Body of pancreas (tissue), 4 donors: ENCODE data around the gene TRAPPC2.

ENCODE experiments used
- POLR2A ChIP-seq, 3 donors: fragments of 450-650 bp; IDR thresholded peaks; one replicate each; pipeline ENCODE4 v1.6.1; 2016; ENCODE audit warnings: antibody characterized with exemption in 3 of 3, mild to moderate bottlenecking in 2 of 3
- TF ChIP-seq, protein P1 (sequence below), 7 experiments: fragments of 450-650 bp in 4 of 7; fragments of 200-600 bp in 3 of 7; sonication (generic) in 3 of 7; IDR thresholded peaks; one replicate each; pipeline ENCODE4 v1.5.1; 2016 to 2019; ENCODE audit warnings: antibody characterized with exemption in 7 of 7

DNA sequence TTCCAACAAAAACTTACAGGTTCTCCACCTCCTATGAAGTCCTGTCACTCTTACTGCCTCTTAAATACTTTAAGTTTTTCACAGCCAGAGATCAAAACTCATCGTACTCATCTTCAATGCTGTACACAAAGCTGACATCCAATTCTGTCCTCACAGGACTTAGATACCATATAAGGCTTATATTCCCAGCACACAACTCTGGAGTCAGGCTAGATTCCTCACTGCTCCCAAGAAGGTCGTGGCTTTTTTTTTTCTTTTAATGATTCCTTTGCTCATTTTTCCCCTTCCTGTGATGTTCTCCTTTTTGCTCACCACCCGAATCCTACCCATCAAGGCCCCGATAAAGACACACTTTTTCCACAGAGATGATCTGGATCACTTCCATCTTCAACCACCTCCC lies 914 bp downstream of the TRAPPC2 start:
- no peak for TF ChIP-seq POLR2A (IDR thresholded peaks at IDR 0.05)
- TF ChIP-seq, protein P1, sequence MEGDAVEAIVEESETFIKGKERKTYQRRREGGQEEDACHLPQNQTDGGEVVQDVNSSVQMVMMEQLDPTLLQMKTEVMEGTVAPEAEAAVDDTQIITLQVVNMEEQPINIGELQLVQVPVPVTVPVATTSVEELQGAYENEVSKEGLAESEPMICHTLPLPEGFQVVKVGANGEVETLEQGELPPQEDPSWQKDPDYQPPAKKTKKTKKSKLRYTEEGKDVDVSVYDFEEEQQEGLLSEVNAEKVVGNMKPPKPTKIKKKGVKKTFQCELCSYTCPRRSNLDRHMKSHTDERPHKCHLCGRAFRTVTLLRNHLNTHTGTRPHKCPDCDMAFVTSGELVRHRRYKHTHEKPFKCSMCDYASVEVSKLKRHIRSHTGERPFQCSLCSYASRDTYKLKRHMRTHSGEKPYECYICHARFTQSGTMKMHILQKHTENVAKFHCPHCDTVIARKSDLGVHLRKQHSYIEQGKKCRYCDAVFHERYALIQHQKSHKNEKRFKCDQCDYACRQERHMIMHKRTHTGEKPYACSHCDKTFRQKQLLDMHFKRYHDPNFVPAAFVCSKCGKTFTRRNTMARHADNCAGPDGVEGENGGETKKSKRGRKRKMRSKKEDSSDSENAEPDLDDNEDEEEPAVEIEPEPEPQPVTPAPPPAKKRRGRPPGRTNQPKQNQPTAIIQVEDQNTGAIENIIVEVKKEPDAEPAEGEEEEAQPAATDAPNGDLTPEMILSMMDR (IDR thresholded peaks at IDR 0.05): no peak
